ENCODE data around the gene NEDD4L. TPM values are rescaled to one million over a fixed set of nuclear protein-coding genes. Genes with fewer than 3 reads are reported as not detected.
"Not testable (repeated sequence)": the region's sequence is repeated elsewhere in the genome, so short reads cannot be mapped to it uniquely, and the experiment has no call there.

The NEDD4L gene
- total RNA-seq, 1 donor from 2014 or later: 41.4 TPM

- Mint-ChIP-seq H3K9me3 (no peaks in the 10 kb centered on the region), H3K4me1 (peaks cover 33% of the 10 kb centered on the region), H3K27me3 (ENCODE audit: low read depth) (no peaks in the 10 kb centered on the region), H3K27ac (ENCODE audit: unreplicated experiment) (no peak overlapping the region), H3K4me3 (no peak overlapping the region), H3K36me3 (ENCODE audit: low read depth) (no peaks in the 10 kb centered on the region)
- DNase-seq (ENCODE audit: low read depth, low spot score): no peak
- no peak for TF ChIP-seq CTCF (conservative IDR thresholded peaks at IDR 0.05)
Observed at GRCh38 chr18:58049000-58049688, 5.1 kb downstream of the NEDD4L start.

- not testable (repeated sequence) for DNase-seq (ENCODE audit: low read depth, low spot score); H3K4me3 Mint-ChIP-seq; H3K9me3 Mint-ChIP-seq; H3K27me3 Mint-ChIP-seq (ENCODE audit: low read depth); H3K27ac Mint-ChIP-seq (ENCODE audit: unreplicated experiment); H3K36me3 Mint-ChIP-seq (ENCODE audit: low read depth)
- peaks cover 27% of the 10 kb centered on the region for H3K4me1 Mint-ChIP-seq
Observed at GRCh38 chr18:58050963-58051362, 6.9 kb downstream of the NEDD4L start.

GRCh38 chr18:58051765-58052460, 7.9 kb downstream of the NEDD4L start:
- Mint-ChIP-seq H3K27me3 (ENCODE audit: low read depth) (no peaks in the 10 kb centered on the region), H3K36me3 (ENCODE audit: low read depth) (no peaks in the 10 kb centered on the region), H3K27ac (ENCODE audit: unreplicated experiment) (no peak overlapping the region), H3K4me1 (peaks cover 18% of the 10 kb centered on the region), H3K9me3 (no peaks in the 10 kb centered on the region), H3K4me3 (no peak overlapping the region)
- DNase-seq (ENCODE audit: low read depth, low spot score): no peak
- peak; percentile 60 for TF ChIP-seq CTCF (conservative IDR thresholded peaks at IDR 0.05)

GRCh38 chr18:58052960-58053359, 8.9 kb downstream of the NEDD4L start:
- no peak overlapping the region for H3K4me3 Mint-ChIP-seq
- no peaks in the 10 kb centered on the region for H3K9me3 Mint-ChIP-seq
- no peak for DNase-seq (ENCODE audit: low read depth, low spot score)
- H3K36me3 Mint-ChIP-seq (ENCODE audit: low read depth): no peaks in the 10 kb centered on the region
- no peak for TF ChIP-seq CTCF (conservative IDR thresholded peaks at IDR 0.05)
- no peak overlapping the region for H3K27ac Mint-ChIP-seq (ENCODE audit: unreplicated experiment)
- H3K27me3 Mint-ChIP-seq (ENCODE audit: low read depth): no peaks in the 10 kb centered on the region
- H3K4me1 Mint-ChIP-seq: peaks cover 14% of the 10 kb centered on the region

GRCh38 chr18:58054041-58054781, 10.2 kb downstream of the NEDD4L start:
- H3K9me3 Mint-ChIP-seq: no peaks in the 10 kb centered on the region
- H3K4me1 Mint-ChIP-seq: peaks cover 22% of the 10 kb centered on the region
- H3K4me3 Mint-ChIP-seq: no peak overlapping the region
- no peaks in the 10 kb centered on the region for H3K27me3 Mint-ChIP-seq (ENCODE audit: low read depth)
- no peak for DNase-seq (ENCODE audit: low read depth, low spot score)
- no peaks in the 10 kb centered on the region for H3K36me3 Mint-ChIP-seq (ENCODE audit: low read depth)
- H3K27ac Mint-ChIP-seq (ENCODE audit: unreplicated experiment): no peak overlapping the region
- TF ChIP-seq CTCF (conservative IDR thresholded peaks at IDR 0.05): no peak
